Eye (tissue), 1 donor: ENCODE measurements around the gene CIPC.

Experiments
- DNase-seq: peaks from one replicate; pipeline ENCODE4 v3.0.0-alpha.2; 2015

CIPC gene

DNA sequence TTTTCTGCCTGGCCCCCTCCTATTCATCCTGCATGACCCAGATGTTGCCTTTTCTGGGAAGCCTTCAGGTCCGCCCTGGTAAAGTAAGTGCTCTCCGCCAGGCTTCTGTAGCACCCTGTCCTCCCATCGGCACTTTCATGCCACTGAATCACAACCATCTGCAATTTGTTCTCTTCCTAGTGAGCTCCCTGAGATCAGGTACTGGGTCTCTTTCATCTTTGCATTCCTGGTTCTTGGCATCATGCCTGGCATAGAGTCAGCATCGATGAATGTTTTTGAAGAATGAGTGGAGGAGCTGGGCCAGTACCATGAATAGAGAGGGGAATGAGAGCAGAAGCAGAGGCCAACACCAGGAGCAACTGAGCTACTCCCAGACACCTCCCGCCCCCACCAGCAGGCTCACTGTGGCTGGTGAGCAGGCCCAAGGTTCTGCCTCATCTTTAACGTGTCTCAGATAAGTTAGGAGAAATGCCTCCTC is 30.4 kb downstream of the CIPC start:
- DNase-seq = no peak

DNA sequence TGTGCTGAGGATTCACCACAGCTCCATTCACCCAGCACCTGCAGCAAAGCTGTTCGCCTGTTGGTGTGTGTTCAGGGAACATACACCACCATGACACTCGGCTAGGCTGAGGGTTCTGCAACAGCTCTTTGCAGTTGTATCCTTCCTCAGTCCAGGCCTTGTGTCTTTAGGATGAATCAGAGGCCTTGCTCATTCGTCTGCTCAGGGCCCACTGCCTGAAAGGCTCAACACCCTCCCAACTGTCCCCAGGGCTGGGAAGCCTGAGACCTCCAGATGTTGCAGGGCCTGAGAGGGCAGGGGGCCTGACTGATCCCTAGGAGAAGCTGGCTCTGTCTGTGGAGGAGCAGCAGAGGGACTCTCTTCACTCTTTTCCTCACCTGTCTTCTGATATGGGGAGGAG is 32.3 kb downstream of the CIPC start:
- no peak for DNase-seq

DNA sequence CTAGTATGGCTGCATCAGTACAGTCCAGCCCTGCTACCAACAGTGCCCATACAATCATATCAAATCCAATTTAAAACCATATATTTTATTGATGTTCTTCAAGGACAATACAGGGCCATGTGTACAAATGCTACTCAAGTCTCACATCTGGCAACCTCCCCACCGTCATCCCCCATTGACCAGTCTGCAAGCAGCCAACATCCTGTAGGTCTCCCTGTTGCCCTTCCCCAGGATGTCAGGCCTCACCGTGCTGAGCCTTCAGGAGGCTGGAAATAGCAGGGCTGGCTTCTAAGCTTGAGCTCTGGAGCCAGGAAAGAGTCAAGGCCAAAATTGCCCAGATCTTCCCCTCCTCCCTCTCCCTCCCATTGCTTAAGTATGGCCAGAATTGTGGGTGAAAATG is 33.1 kb downstream of the CIPC start:
- no peak for DNase-seq

DNA sequence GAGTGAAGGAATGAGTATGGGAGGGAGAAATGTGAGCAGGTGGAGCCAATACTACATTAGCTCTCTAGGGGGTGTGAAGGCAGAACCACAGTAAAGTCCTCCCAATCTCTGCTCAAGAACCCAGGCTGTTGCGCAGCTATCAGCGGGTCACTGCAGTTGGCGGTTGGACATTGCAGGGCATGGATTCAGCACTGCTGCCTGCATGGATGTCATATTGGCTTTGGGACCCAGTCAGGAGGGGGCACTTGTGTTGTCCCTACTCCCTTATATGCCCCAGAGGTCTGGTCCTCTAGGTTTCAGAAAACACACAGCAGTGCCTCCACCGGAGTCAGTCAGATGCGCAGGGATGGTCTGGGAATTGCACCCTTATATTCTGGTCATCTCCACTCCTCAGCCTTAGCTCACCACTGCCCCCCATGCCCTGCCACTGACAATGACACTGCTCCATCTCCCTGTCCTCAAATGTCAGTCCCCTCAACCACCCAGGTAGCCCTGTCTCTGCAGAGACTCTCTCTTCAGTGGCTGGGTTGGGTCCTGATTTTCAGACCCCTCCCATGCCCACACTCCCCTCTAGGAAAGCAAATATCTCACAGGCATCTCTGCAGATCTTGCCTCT is 33.9 kb downstream of the CIPC start:
- DNase-seq = no peak

DNA sequence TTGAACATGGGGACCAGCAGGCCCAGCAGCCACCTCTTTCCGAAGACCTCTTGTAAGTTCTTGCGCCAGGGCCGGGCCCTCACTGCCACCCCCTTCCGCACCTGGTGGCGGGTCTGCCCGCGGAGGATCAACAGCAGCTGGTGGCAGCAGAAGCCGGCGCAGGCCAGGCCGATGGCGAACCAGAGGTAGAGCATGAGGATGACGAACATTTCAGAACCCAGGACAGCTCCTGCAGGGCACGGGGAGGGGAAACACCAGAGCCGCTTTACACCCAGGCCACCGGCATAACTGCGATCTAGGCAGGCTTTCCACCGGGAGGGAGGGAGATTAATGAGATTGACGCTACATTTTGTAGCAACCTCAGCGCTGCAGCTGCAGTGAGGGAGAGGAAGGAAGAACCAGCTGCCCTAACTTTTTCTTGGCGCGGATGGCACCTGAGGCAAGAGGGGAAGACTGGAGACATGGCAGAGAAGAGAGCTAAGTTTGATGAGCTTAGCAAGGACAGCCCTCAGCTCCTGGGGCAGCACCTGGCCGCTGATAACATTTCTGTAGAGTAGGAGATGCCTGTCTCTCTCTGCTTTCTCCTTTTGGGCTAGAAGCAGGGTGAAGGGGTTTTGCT is 35.8 kb downstream of the CIPC start:
- DNase-seq = peak; percentile 94

DNA sequence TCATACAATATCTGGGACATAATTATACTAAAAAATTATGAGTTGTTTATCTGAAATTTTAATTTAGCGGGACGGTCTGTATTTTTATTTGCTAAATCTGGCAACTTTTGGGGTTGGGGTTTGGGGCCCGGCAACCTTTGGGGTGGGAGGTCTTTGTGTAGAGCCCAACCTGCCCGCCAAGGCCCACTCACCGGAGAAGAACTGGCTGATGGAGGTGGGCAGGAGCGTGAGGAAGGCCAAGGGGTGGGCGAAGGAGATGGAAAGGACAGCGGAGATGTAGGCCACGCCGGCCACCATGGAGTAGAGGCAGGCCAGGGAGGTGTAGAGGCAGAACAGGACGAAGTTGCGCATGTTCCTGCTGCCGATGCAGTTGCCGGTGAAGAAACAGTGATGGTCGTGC is 41.0 kb downstream of the CIPC start:
- no peak for DNase-seq

DNA sequence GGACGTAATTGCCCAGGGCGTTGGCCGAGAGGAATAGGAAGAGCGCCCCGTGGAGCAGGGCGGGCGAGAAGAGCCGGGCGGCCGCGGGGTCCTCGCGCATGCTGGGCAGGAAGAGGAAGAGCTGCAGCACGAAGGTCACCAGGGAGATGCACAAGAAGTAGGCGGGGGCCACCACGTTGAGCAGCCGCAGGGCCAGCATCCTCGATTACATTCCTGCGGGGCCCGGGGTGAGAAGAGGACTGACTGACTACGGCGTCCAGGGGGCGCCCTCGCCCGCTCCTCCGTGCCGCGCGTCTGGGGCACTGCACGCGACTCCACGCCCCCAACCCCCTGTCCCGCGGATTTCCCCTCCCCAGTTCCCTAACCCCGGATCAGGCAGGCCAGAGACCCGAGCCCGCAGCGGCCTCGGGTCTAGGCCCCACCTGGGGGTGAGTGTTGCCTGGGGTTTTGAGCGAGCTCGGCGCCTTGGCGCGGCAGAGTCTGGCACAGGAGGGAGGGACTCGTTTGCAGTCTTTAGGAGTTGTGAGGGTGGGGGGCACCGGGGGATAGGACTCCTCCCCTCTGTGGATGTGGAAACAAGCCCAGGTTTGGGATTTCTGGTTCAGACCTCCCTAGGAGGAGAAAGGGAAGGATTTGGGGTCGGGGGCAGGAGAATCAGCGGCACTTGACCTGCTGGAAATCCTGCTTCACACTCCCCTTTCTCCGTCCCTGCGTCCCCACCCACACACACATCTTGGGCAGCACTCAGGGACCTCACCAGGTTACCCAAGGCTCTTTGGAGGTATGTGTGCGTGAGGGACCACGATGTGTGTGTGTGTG is 41.7 kb downstream of the CIPC start:
- DNase-seq = peak; percentile 76

DNA sequence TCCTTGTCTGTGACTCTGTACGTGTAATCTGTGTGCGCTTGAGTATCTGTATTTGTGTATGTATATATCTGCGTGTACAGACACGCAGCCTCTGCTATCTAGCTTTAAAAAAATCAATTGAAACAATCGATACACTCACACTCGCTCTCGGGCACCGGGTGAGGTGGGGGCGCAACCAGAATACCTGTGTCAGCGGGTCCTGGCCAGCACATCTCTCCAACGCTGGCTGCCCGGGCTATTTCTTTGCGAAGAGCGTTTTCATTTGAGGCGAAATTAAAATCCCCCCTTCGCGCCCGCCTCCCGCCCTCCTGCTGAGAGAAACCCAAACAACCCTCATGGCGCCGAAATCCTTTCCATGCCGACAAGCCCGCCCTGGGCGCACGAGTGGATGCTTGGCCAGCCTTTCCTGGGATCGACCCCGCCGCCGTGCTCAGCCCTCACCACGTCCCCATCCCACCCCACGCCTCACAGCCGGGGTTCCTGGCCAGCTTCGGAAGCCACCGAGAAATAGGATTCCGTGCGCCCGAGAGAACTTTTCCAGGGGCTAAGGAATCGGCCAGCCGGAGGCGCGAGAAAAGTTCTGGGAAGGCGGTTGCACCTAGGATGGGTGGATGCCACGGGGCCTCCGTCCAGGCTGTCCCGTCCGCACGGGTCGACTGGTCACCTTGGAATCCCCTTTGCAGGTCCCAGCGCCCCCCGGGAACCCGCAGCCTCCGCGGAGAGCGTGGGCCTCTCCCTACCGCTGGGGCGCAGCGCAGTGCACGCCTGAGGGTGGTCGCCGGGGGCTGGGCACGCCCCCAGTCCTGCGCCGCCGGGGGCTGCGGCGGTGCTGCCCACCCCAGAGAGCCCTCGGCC is 42.5 kb downstream of the CIPC start:
- peak; percentile 64 for DNase-seq

DNA sequence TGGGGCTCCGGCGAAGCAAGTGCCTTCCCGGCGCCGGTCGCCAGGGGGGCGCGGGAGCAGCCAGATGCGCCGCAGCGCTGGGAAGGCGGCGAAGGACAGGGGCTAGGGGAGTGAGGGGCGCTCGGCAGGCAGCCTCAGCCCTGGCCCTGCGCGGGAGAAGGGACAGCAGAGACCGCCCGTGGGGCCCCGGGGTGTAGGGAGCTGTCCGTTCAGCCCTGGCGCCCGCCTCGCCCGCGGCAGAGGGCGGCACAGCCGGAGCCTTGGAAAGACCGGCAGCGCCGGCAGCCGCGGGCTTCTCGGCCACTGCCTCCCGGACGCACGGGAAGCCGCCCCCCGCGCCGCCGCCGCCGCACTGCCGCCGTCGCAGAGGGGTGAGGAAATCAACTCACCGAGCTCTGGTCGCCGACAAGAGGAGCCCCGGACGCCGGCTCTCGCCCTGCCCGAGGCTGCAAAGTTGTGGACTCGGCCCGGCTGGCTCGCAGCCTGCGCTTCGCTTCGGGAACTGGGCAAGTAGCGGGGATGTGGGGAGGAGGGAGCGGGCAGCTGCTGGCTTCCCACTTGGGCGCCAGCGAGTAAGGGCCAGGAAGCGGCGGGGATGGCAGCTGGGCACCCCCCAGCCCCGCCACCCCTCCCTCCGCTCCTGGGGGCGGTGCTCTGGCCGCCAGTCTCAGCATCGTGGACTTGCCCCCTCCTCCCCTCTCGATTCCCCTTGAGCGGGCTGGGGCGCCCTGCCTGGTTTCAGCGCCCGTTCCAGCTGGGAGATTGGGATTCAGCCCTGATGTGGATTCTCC is 43.4 kb downstream of the CIPC start, which contains the start of gene ZDHHC22:
TSS of gene ZDHHC22 (minus strand) at position 578 of the 791 bp plus-strand sequence. CDS start 2,053 bp downstream, outside the sequence.
- DNase-seq = peak; percentile 87

DNA sequence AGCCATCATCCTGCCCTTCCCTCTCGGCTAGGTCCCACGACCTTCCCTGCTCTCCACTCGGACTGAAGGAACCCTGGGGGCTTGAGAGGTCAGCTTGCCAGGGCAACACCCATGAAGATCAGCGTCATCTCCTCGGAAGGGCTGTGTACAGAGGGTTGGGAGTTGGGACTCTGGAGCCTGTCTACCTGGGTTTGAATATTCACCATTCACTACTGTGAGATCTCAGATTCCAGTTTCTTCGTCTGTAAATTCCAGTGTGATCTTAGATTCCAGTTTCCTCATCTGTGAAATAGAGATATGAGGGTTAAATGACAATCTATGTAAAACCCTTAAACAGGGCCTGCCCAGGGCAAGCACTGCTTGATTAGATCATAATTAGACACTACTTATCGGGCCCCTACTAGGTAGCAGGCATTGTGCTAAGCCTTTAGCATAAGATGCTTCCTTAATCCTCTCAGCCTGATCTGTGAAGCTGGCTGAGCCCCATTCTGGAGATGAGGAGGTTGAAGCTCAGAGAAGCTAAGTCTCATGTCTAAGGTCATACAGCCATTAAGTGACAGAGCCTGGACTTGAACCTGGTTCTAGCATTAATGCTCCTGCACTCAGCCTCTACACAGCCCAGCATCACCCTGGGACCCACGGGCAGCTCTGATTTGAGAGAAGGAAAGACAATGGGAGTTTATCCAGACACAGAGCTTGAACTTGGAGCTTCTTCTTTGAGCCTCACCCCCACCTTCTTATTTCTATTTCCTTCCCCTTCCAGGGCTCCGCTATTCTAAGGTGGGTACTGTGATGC is 44.1 kb downstream of the CIPC start:
- no peak for DNase-seq

DNA sequence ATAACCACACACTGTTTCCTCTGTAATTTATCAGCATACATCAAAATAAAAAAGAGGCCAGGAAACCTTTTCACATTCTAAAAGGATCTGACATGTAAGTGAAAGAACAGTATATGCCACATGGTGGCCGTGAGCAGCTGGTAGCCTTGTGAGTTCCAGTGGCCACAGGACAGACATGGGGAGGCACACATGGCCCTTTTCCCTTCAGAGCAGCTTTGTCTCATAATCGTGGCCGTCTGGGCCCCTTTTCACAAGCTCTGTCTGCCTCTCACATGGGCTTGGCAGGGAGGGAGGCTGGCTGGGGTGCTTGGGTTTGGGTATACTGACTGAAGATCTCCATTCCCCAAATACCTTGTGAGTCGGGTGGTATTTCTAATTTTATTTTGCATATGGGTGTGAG is 45.0 kb downstream of the CIPC start:
- peak; percentile 63 for DNase-seq

DNA sequence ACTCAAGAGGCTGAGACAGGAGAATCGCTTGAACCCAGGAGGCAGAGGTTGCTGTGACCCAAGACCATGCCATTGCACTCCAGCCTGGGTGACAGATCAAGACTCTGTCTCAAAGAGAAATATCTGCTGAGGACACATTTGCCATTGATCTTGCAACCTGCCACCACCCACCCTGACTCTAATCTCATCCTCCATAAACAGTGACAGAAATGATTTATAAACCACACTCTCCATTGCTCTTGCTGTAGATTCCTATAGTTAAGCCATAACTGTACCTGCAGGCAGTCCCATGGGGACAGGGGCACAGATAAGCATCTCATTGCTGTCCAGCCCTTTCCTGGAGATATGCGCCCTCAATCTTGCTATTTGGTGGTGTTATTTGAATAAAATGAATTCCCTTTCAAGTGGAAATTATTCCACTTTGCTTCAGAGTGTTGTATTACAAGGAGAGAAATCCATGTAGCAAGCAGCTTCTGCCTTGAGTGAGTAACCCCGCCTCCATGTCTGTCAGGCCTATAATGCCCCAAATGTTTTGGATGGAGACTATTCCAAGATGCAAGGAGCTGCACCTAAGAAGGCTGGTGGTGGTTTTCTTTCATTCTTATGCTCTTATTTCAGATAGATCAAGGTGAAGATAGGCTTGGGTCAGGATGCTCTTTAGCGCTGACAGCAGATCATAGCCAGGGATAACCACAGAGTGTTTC is 46.5 kb downstream of the CIPC start:
- DNase-seq = no peak

DNA sequence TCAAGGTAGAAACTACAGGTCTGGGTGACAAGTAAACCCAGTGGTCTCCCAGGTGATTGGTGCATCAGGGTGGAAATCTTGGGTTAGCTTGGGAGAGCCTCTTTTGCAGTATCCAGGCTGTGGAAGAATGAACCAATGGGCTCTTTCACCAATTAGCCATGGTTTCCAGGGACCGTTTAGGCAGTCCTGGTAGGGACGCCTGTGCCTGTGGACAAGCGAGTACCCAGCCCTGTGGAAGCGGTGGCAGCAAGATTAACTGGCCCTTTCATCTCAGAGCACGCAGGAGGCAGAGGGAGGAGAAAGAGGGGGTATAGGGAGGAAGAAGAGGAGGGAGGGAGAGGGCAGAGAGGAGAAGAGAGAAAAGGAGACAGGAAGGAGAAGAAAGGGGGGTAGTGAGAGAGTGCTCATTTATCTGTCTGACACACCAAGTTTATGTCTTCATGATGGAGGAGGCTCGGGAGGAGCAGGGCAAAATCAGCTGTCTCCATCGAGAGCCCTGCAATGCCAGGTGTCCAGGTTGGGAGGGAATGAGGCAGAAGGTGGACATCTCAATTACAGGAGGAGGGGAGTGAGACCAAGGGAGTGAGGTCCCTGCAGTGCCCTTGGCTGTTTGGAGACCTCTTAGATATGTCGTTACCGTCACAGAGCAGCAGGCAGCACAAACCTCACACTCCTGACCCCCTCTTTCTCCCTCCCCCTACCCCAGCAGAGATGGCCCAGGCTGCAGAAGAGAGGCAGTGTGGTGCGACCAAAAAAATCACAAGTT is 48.1 kb downstream of the CIPC start:
- no peak for DNase-seq

DNA sequence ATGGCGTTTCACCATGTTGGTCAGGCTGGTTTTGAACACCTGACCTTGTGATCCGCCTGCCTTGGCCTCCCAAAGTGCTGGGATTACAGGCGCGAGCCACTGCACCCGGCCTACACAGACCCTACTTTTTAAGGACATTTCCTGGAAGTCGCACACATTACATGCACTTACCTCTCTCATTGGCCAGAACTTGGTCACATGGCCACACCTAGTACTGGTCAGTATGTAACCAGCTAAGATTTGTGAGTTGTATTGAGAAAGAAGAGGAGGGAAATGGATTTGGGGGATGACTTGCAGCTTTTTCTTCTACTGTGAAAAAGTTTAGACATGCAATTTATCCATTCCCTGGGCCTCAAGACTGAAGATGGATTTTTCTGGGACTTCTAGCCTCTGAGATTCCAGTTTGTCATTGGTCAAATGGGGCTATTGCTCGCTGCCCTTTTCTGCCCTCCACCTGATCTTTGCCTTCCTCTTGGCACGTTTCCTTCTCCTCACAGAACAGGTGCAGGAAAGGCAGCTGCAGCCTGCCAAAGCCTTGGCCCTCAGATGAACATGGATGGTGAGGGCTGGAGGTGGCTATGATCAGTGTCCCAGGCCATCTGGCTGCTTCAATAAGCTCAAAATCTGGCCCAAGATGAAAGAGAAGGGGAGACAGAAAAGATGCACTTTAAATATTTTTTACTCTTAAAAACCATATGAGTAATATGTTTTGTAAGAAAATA is 50.6 kb downstream of the CIPC start:
- DNase-seq = no peak

DNA sequence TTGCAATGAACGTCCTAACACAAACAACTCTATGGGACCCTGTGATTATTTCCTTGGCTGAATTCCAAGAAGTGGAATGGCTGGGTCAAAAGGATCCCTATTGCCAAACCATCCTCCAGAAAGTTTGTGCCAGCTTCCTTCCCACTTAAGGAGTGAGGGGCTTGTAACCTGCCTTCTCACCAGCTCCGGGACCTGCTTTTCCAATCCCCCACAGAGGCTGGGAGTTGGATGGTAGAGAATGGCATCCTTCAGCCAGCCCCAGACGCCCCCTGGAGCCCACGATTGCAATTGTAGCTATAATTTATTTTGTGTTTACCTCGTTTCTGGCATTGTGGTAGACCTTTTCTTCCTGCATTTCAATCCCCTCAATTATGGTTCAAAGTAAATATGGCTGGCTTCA is 53.2 kb downstream of the CIPC start:
- peak; percentile 48 for DNase-seq

DNA sequence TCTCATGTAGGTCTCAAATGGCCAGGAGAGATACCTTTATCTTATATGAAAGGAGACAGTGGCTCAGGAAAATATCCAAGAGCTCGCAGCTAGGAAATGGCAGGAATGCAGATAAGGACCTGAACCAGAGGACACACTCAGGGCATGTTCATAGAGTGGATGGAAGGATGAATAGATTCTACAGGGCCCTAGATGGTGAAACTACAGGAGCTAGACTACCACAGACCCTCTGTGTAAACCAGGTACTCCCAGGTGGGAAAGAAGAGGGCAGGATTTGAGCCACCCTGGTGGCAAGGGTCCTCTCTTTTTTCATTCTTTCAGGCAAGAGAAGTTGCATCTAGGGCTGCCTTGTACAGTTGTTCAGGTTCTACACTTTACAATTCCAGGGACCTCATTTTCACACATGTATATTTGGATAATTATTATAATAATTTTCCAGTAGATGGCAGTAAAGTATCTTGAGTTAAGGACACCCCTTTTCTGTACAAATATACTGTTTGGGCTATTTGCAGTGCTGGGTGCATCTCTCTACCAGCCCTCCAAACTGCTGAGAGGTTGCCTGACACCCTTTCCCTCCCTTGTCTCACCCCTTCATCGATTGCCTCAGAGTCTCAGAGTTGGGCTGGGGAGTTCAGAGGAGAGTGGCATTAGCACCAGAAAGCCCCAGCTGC is 54.0 kb downstream of the CIPC start:
- DNase-seq = peak; percentile 36

DNA sequence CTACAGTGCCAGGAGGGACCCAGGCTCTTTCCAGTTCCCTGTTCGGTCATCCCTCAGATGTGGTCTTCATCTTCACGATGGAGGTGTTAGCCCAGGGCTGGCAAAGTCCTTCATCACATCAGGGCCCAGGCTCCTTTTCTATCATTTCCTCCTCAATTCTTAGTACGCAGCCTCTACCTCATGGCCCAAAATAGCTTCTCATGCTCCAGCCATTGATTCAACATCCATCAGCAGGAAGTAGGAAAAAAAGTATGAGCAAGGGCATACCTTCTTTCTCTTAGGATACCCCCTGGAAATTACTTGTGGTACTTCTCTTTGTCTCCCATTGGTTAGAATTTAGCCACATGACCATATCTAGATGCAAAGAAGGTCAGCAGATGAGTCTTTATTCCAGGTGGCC is 55.7 kb downstream of the CIPC start:
- no peak for DNase-seq

DNA sequence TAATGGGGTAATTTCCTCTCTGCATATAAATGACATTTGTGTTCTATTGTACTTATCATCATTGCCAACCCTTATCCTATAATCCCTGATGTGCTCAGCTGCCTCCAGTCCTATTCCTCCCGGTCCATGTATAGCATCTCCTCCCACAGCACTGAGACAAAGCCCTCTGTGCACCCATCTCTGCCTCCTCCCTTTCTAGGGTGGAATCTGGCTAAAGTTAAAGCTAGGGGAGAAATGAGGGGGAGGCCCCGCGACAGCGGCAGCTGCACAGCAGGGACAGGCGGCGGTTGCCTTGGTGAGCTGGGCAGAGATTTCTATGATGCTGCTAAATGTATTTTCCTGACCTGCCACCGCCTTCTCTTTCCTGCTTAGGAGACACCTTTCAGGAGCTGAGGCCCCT is 56.4 kb downstream of the CIPC start:
- peak; percentile 51 for DNase-seq
